ENCODE results near the gene PRDM11.

GRCh38 chr11:45104006-45104789 lies 42.2 kb upstream of the PRDM11 start:
- TF ChIP-seq POLR2A (IDR thresholded peaks at IDR 0.05; ENCODE audit: low read depth, low read length) (no peak), TAF1 (IDR thresholded peaks at IDR 0.05; ENCODE audit: low read depth, low read length) (no peak), POLR2AphosphoS5 (IDR thresholded peaks at IDR 0.05; ENCODE audit: low read depth, low read length) (no peak)
